Psoas muscle (tissue), 8 donors: Measurements from ENCODE around the gene IQSEC3. TPM values are rescaled to one million over a fixed set of nuclear protein-coding genes. Genes with fewer than 3 reads are reported as not detected.

ENCODE experiments used
- ATAC-seq, 4 donors: fragments of 200-7000 bp; cut with Tn5 transposase; one replicate each; pipeline ENCODE4 v1.9.1; 2020; ENCODE audit warnings: moderate library complexity in 3 of 4, mild to moderate bottlenecking in 2 of 4
- DNase-seq, 2 donors: peaks; one replicate each; pipeline ENCODE4 v3.0.0-alpha.2; 2020
- H3K27ac ChIP-seq: fragments of 200-600 bp; one replicate; pipeline ENCODE4 v1.8.0; 2022
- H3K27me3 ChIP-seq, 3 donors: fragments of 200-600 bp in 1 of 3; one replicate each; pipeline versions ENCODE4 v1.6.1 to v1.8.0; 2013 to 2022; ENCODE audit warnings: low read length in 2 of 3, mild to moderate bottlenecking in 2 of 3, moderate library complexity in 1 of 3; ENCODE audit not compliant: insufficient read depth in 3 of 3
- H3K36me3 ChIP-seq, 2 donors: fragments of 200-600 bp in 1 of 2; one replicate each; pipeline versions ENCODE4 v1.6.1 to v1.8.0; 2013 to 2022; ENCODE audit warnings: low read depth in 1 of 2, mild to moderate bottlenecking in 1 of 2, moderate library complexity in 1 of 2; ENCODE audit not compliant: insufficient read depth in 1 of 2
- H3K4me1 ChIP-seq: fragments of 200-600 bp; one replicate; pipeline ENCODE4 v1.8.0; 2022
- H3K4me3 ChIP-seq: fragments of 200-600 bp; one replicate; pipeline ENCODE4 v1.8.0; 2022; ENCODE audit warnings: mild to moderate bottlenecking
- H3K9me3 ChIP-seq: fragments of 200-600 bp; one replicate; pipeline ENCODE4 v1.8.0; 2022
- WGBS, 3 donors: extraction: QIAGEN DNeasy Blood & Tissue Kit; methylation state at CpG; one replicate each; pipeline versions ENCODE4 v1.1.6 to v1.1.7; 2013; 5-methylcytosine and 5-hydroxymethylcytosine counted together
- intact Hi-C, 2 donors: fragments of 100-400 bp; cut with DNase I; formaldehyde crosslinking; loops; one replicate each; pipeline versions ENCODE4 v1.11.0 to v1.14.2; 2022
- polyA plus RNA-seq, 3 donors: library from polyadenylated mRNA; stranded (reverse); fragments of 200-250 nt; gene quantifications; one replicate each; pipeline ENCODE4 v1.2.3, GENCODE V29; 2013
- total RNA-seq, 4 donors: library from RNA; stranded (reverse); fragmentation: NEBNext Ultra II Directional in 2 of 4; extraction: Animal tissue kit (Norgen Biotek cat#: 25700) in 2 of 4; gene quantifications; one replicate each; pipeline versions ENCODE4 v1.2.1 to v1.2.4, GENCODE V29; 2021 to 2023
- TF ChIP-seq, protein P1 (sequence below): fragments of 200-600 bp; IDR thresholded peaks from one replicate; pipeline ENCODE4 v1.8.0; 2022; ENCODE audit warnings: antibody characterized with exemption
- donor health status: healthy with polysubstance abuse.
- donor health status: DM: no; HTN: no; CAD: no; lungs with moderate emphysema.
- donor health status: Bipolar disorder and iron deficiency.
- donor health status: healthy.
- donor health status: DM: yes; HTN: yes; CAD: no.
- donor health status: DM: no; HTN: no; CAD: no.
- donor health status: DM: no; HTN: no; CAD: no.
- donor health status: DM: yes; HTN: yes; CAD: no.

Gene IQSEC3
- total and polyA plus RNA-seq, 7 donors: 0.23 to 1.8 (median 0.58) TPM

DNA sequence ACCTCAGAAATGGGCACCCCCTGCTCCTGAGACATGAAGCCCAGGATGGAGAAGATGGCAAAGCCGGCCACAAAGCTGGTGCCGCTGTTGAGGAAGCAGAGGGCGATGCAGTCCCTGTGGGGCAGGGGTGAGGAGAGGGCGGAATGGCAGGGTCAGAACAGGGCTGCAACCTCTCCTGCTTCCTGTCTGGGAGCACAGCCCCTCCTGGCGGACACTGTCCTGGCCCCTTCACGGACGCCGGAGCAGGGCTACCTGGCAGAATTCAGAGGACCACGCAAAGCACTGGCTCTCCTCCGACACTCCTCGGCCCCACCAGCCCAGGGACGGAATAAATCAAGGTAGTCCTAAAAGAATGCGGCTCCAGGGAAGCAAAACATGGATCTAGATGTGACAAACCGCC lies 159.8 kb downstream of the IQSEC3 start:
- intact Hi-C loops: no loop called here
- TF ChIP-seq, protein P1, sequence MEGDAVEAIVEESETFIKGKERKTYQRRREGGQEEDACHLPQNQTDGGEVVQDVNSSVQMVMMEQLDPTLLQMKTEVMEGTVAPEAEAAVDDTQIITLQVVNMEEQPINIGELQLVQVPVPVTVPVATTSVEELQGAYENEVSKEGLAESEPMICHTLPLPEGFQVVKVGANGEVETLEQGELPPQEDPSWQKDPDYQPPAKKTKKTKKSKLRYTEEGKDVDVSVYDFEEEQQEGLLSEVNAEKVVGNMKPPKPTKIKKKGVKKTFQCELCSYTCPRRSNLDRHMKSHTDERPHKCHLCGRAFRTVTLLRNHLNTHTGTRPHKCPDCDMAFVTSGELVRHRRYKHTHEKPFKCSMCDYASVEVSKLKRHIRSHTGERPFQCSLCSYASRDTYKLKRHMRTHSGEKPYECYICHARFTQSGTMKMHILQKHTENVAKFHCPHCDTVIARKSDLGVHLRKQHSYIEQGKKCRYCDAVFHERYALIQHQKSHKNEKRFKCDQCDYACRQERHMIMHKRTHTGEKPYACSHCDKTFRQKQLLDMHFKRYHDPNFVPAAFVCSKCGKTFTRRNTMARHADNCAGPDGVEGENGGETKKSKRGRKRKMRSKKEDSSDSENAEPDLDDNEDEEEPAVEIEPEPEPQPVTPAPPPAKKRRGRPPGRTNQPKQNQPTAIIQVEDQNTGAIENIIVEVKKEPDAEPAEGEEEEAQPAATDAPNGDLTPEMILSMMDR: no peak
- DNase-seq (no peak), ATAC-seq (no peak)
- Histone ChIP-seq H3K4me1 (no peaks in the 10 kb centered on the region), H3K27me3 (no peaks in the 10 kb centered on the region), H3K27ac (no peak overlapping the region), H3K9me3 (no peaks in the 10 kb centered on the region), H3K4me3 (no peak overlapping the region), H3K36me3 (no peaks in the 10 kb centered on the region)
- WGBS, 3 donors: 76 to 88% (median 81%) methylated on average over 13 to 14 of the region's 14 CpGs

DNA sequence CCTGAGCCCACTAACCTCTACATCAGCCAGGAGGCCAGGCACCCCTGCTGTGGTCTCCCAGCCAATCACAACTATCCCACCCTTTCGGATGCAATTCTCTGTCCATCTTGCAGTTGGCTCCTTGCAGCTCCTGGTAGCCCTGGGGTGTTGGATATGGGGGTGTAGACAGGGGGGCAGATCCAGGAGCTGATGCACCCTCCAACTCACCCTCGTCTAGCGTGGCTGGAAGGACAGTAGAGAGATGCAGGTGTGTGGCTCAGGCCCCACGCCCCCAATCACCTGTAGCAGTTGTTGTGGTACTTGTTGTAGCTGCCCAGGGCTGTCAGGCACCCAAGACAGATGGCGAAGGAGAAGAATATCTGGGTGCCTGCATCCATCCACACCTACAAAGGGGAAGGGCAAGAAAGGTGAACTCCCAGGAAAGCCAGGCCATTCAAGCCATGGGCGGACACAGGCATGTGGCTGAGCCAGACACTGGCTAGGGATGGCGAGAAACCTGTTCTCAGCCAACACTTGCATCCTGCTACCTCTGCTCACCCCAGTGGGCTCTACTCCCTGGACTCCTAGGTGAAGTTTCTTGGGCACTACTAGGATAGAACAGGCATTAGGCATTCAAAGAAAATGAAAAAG lies 160.8 kb downstream of the IQSEC3 start:
- 91 to 96% (median 92%) methylated on average over 7 of the region's 7 CpGs for WGBS, 3 donors
- H3K9me3 ChIP-seq: no peaks in the 10 kb centered on the region
- no peak for ATAC-seq
- intact Hi-C loops: no loop called here
- no peak overlapping the region for H3K4me3 ChIP-seq
- no peaks in the 10 kb centered on the region for H3K27me3 ChIP-seq
- H3K4me1 ChIP-seq: peaks cover 1% of the 10 kb centered on the region
- TF ChIP-seq, protein P1: no peak
- DNase-seq: no peak
- no peaks in the 10 kb centered on the region for H3K36me3 ChIP-seq
- no peak overlapping the region for H3K27ac ChIP-seq

Other genes starting within 250 kb of the IQSEC3 start
- under 1 TPM; 0.30 to 0.90 (median 0.58) TPM for gene SLC6A12, start 147.4 kb downstream of the IQSEC3 start, total RNA-seq
- under 1 TPM; 0.07 to 0.30 (median 0.07) TPM for gene SLC6A12, start 147.4 kb downstream of the IQSEC3 start, polyA plus RNA-seq
- gene SLC6A13, start 196.1 kb downstream of the IQSEC3 start, total RNA-seq: 1 to 10 TPM in 1 of 4 donors, under 1 TPM in 2, not detected in 1; 0.47 to 1.6 (median 0.53) TPM
- gene SLC6A13, start 196.1 kb downstream of the IQSEC3 start, polyA plus RNA-seq: under 1 TPM; 0.07 to 0.52 (median 0.08) TPM